GM10248 (cell line): Measurements from ENCODE around the gene ADAMTSL2.

Source experiments
- CTCF ChIA-PET: fragments of 300-600 bp; sonication (Branson Sonifier 250); formaldehyde crosslinking; extraction: SDS; loops from one replicate; lab custom pipeline; 2021; ENCODE audit warnings: antibody characterized with exemption; lab: Yijun Ruan, JAX
- POLR2A ChIA-PET: fragments of 350-650 bp; sonication (Branson Sonifier 250); formaldehyde crosslinking; extraction: SDS; loops from one replicate; lab custom pipeline; 2020; ENCODE audit warnings: antibody characterized with exemption; lab: Yijun Ruan, JAX
- DNase-seq: peaks from one replicate; pipeline ENCODE4 v3.0.0; 2012; ENCODE audit errors: extremely low spot score
- CTCF ChIP-seq: IDR thresholded peaks from 2 replicates; pipeline ENCODE4 v1.5.1; 2012; ENCODE audit warnings: mild to moderate bottlenecking, low read depth; ENCODE audit errors: extremely low read depth, missing control alignments, control extremely low read depth

The ADAMTSL2 gene

GRCh38 chr9:133522073-133522910, 12.2 kb upstream of the ADAMTSL2 start:
- ChIA-PET CTCF (interaction anchor here (1.1 kb wide), 1 partner anchor 10 kb away, joined by 3 read pairs; no protein-coding TSS in a partner anchor), POLR2A (no interaction called here)
- TF ChIP-seq CTCF = no peak
- DNase-seq = no peak

GRCh38 chr9:133523106-133523505, 11.4 kb upstream of the ADAMTSL2 start:
- ChIA-PET CTCF (no interaction called here), POLR2A (no interaction called here)
- TF ChIP-seq CTCF = no peak
- DNase-seq = no peak

- ChIA-PET CTCF (no interaction called here), POLR2A (no interaction called here)
Observed at GRCh38 chr9:133524146-133524545, 10.4 kb upstream of the ADAMTSL2 start.

GRCh38 chr9:133524679-133525228, 9.8 kb upstream of the ADAMTSL2 start, which contains the start of gene MYMK:
Gene MYMK, minus strand, starts transcription at chr9:133524959. Its CDS starts 115 bp downstream, at chr9:133524844.
- ChIA-PET CTCF (no interaction called here), POLR2A (no interaction called here)
- TF ChIP-seq CTCF = no peak
- no peak for DNase-seq

More at GRCh38 chr9:133524146-133524545, 10.4 kb upstream of the ADAMTSL2 start:
- DNase-seq = no peak
- TF ChIP-seq CTCF = no peak

GRCh38 chr9:133525677-133526076, 8.8 kb upstream of the ADAMTSL2 start:
- CTCF ChIA-PET = no interaction called here
- DNase-seq = no peak
- POLR2A ChIA-PET = no interaction called here
- no peak for TF ChIP-seq CTCF

- TF ChIP-seq CTCF = no peak
- DNase-seq = no peak
- CTCF ChIA-PET = no interaction called here
- POLR2A ChIA-PET = no interaction called here
Observed at GRCh38 chr9:133526721-133527321, 7.7 kb upstream of the ADAMTSL2 start.
